ENCODE data around the gene EFCAB7. TPM values are rescaled to one million over a fixed set of nuclear protein-coding genes. Genes with fewer than 3 reads are reported as not detected.

EFCAB7 gene
- total RNA-seq: 3.2 and 4.4 TPM in 2 replicates

GRCh38 chr1:63522891-63523728 is at the start of gene EFCAB7, which contains the start of gene ITGB3BP:
TSS of gene EFCAB7 (plus strand) at chr1:63523525. CDS start at chr1:63525573, 2,048 bp downstream.
TSS of gene ITGB3BP (minus strand) at chr1:63523225. CDS start at chr1:63523133, 92 bp downstream.
- Histone ChIP-seq H3K4me3 (ENCODE audit: low read depth, low read length) (peak within 1 kb of the TSS; percentile 51), H3K27me3 (ENCODE audit: control insufficient read depth, insufficient read depth, low read length) (no peaks in the 10 kb centered on the region), H3K36me3 (ENCODE audit: control insufficient read depth, insufficient read depth, low read length) (no peaks in the 10 kb centered on the region)
- DNase-seq (ENCODE audit: low read depth): peak; percentile 91
- no peak for FAIRE-seq
- TF ChIP-seq CTCF (IDR thresholded peaks at IDR 0.05; ENCODE audit: insufficient read depth, low read length, severe bottlenecking): peak; percentile 1

- Histone ChIP-seq H3K27me3 (ENCODE audit: control insufficient read depth, insufficient read depth, low read length) (no peaks in the 10 kb centered on the region), H3K36me3 (ENCODE audit: control insufficient read depth, insufficient read depth, low read length) (no peaks in the 10 kb centered on the region), H3K4me3 (ENCODE audit: low read depth, low read length) (no peak overlapping the region)
- DNase-seq (ENCODE audit: low read depth) (no peak), FAIRE-seq (no peak)
- TF ChIP-seq CTCF (IDR thresholded peaks at IDR 0.05; ENCODE audit: insufficient read depth, low read length, severe bottlenecking): no peak
Measured at GRCh38 chr1:63475761-63476160, 47.6 kb upstream of the EFCAB7 start.

- DNase-seq (ENCODE audit: low read depth) (no peak), FAIRE-seq (no peak)
- no peaks in the 10 kb centered on the region for H3K36me3 ChIP-seq (ENCODE audit: control insufficient read depth, insufficient read depth, low read length)
- H3K27me3 ChIP-seq (ENCODE audit: control insufficient read depth, insufficient read depth, low read length): no peaks in the 10 kb centered on the region
- TF ChIP-seq CTCF (IDR thresholded peaks at IDR 0.05; ENCODE audit: insufficient read depth, low read length, severe bottlenecking): no peak
- no peak overlapping the region for H3K4me3 ChIP-seq (ENCODE audit: low read depth, low read length)
Measured at GRCh38 chr1:63480057-63480456, 43.3 kb upstream of the EFCAB7 start.

GRCh38 chr1:63486629-63487028 is 36.7 kb upstream of the EFCAB7 start:
- H3K36me3 ChIP-seq (ENCODE audit: control insufficient read depth, insufficient read depth, low read length): no peaks in the 10 kb centered on the region
- TF ChIP-seq CTCF (IDR thresholded peaks at IDR 0.05; ENCODE audit: insufficient read depth, low read length, severe bottlenecking): no peak

GRCh38 chr1:63487336-63488065 is 35.8 kb upstream of the EFCAB7 start:
- Histone ChIP-seq H3K36me3 (ENCODE audit: control insufficient read depth, insufficient read depth, low read length) (no peaks in the 10 kb centered on the region), H3K4me3 (ENCODE audit: low read depth, low read length) (no peak overlapping the region), H3K27me3 (ENCODE audit: control insufficient read depth, insufficient read depth, low read length) (no peaks in the 10 kb centered on the region)
- no peak for TF ChIP-seq CTCF (IDR thresholded peaks at IDR 0.05; ENCODE audit: insufficient read depth, low read length, severe bottlenecking)
- DNase-seq (ENCODE audit: low read depth): peak; percentile 93
- no peak for FAIRE-seq

More at GRCh38 chr1:63486629-63487028, 36.7 kb upstream of the EFCAB7 start:
- no peak overlapping the region for H3K4me3 ChIP-seq (ENCODE audit: low read depth, low read length)
- H3K27me3 ChIP-seq (ENCODE audit: control insufficient read depth, insufficient read depth, low read length): no peaks in the 10 kb centered on the region
- DNase-seq (ENCODE audit: low read depth) (no peak), FAIRE-seq (no peak)

All from bronchial epithelial cell (primary cell).